Measurements from ENCODE around the gene MOK.

- TF ChIP-seq CTCF (IDR thresholded peaks at IDR 0.05 in 4 of 5, conservative IDR thresholded peaks at IDR 0.05 in 1 of 5) (no peak), POLR2A (IDR thresholded peaks at IDR 0.05) (no peak)
These were observed 98.0 kb downstream of the MOK start for GRCh38 chr14:102206918-102207317.
